ENCODE data around the gene OR4D6. TPM values are rescaled to one million over a fixed set of nuclear protein-coding genes. Genes with fewer than 3 reads are reported as not detected.

Gene OR4D6
- not detected for total RNA-seq

- DNase-seq, result no peak
- no peaks in the 10 kb centered on the region for H3K36me3 ChIP-seq
- TF ChIP-seq POLR2A (IDR thresholded peaks at IDR 0.05), result no peak
- no peak for TF ChIP-seq CTCF (IDR thresholded peaks at IDR 0.05 in 4 of 5, conservative IDR thresholded peaks at IDR 0.05 in 1 of 5)
- intact Hi-C loops (cut with DNase I; ENCODE audit: low total_unique reads) (no loop called here), in situ Hi-C loops (cut with MboI; ENCODE audit: low sequenced_read_pairs in 4 of 4) (no loop called here)
- H3K27ac ChIP-seq, result no peak within 1 kb of the TSS
- H3K27me3 ChIP-seq, result no peaks in the 10 kb centered on the region
- no peaks in the 10 kb centered on the region for H3K9me3 ChIP-seq
- H3K4me3 ChIP-seq, result no peak within 1 kb of the TSS
- no peak for ATAC-seq
- no peaks in the 10 kb centered on the region for H3K4me1 ChIP-seq
These were observed at the start of gene OR4D6 for GRCh38 chr11:59456661-59457060. OR4D6 (plus strand) TSS chr11:59456961; CDS start chr11:59456961, 0 bp downstream.

- DNase-seq (no peak), ATAC-seq (no peak)
- Histone ChIP-seq H3K4me1 (no peaks in the 10 kb centered on the region), H3K9me3 (no peaks in the 10 kb centered on the region), H3K4me3 (no peak overlapping the region), H3K27ac (no peak overlapping the region), H3K36me3 (no peaks in the 10 kb centered on the region), H3K27me3 (no peaks in the 10 kb centered on the region)
- no peak for TF ChIP-seq CTCF (IDR thresholded peaks at IDR 0.05 in 4 of 5, conservative IDR thresholded peaks at IDR 0.05 in 1 of 5)
- TF ChIP-seq POLR2A (IDR thresholded peaks at IDR 0.05), result no peak
- in situ Hi-C loops (cut with MboI; ENCODE audit: low sequenced_read_pairs in 4 of 4), result loop anchor here in 1 of 4 donors (25.0 kb wide), 1 partner anchor 101 kb away; no protein-coding TSS in a partner anchor
- intact Hi-C loops (cut with DNase I; ENCODE audit: low total_unique reads), result no loop called here
These were observed 43.1 kb upstream of the OR4D6 start for GRCh38 chr11:59413646-59414045.

- Histone ChIP-seq H3K4me3 (no peak overlapping the region), H3K4me1 (no peaks in the 10 kb centered on the region), H3K27ac (no peak overlapping the region), H3K27me3 (no peaks in the 10 kb centered on the region), H3K36me3 (no peaks in the 10 kb centered on the region), H3K9me3 (no peaks in the 10 kb centered on the region)
- in situ Hi-C loops (cut with MboI; ENCODE audit: low sequenced_read_pairs in 4 of 4), result loop anchor here in 1 of 4 donors (25.0 kb wide), 1 partner anchor 103 kb away; no protein-coding TSS in a partner anchor
- DNase-seq, result no peak
- TF ChIP-seq CTCF (IDR thresholded peaks at IDR 0.05 in 4 of 5, conservative IDR thresholded peaks at IDR 0.05 in 1 of 5), result no peak
- TF ChIP-seq POLR2A (IDR thresholded peaks at IDR 0.05), result no peak
- intact Hi-C loops (cut with DNase I; ENCODE audit: low total_unique reads), result no loop called here
- no peak for ATAC-seq
These were observed 41.6 kb upstream of the OR4D6 start for GRCh38 chr11:59415111-59415510.

- H3K9me3 ChIP-seq, result no peaks in the 10 kb centered on the region
- H3K27ac ChIP-seq, result no peak overlapping the region
- in situ Hi-C loops (cut with MboI; ENCODE audit: low sequenced_read_pairs in 4 of 4), result loop anchor here in 1 of 4 donors (25.0 kb wide), 1 partner anchor 104 kb away; no protein-coding TSS in a partner anchor
- H3K4me1 ChIP-seq, result no peaks in the 10 kb centered on the region
- intact Hi-C loops (cut with DNase I; ENCODE audit: low total_unique reads), result no loop called here
- no peaks in the 10 kb centered on the region for H3K27me3 ChIP-seq
- H3K36me3 ChIP-seq, result no peaks in the 10 kb centered on the region
- TF ChIP-seq POLR2A (IDR thresholded peaks at IDR 0.05), result no peak
- TF ChIP-seq CTCF (IDR thresholded peaks at IDR 0.05 in 4 of 5, conservative IDR thresholded peaks at IDR 0.05 in 1 of 5), result no peak
- no peak overlapping the region for H3K4me3 ChIP-seq
- ATAC-seq (no peak), DNase-seq (no peak)
These were observed 40.1 kb upstream of the OR4D6 start for GRCh38 chr11:59416613-59417012.

GRCh38 chr11:59417023-59417422 lies 39.7 kb upstream of the OR4D6 start:
- in situ Hi-C loops (cut with MboI; ENCODE audit: low sequenced_read_pairs in 4 of 4), result loop anchor here in 1 of 4 donors (25.0 kb wide), 1 partner anchor 105 kb away; no protein-coding TSS in a partner anchor
- no peak for ATAC-seq

More at GRCh38 chr11:59417023-59417422, 39.7 kb upstream of the OR4D6 start:
- TF ChIP-seq CTCF (IDR thresholded peaks at IDR 0.05 in 4 of 5, conservative IDR thresholded peaks at IDR 0.05 in 1 of 5), result no peak
- no peak for TF ChIP-seq POLR2A (IDR thresholded peaks at IDR 0.05)
- Histone ChIP-seq H3K4me3 (no peak overlapping the region), H3K27me3 (no peaks in the 10 kb centered on the region), H3K4me1 (no peaks in the 10 kb centered on the region), H3K36me3 (no peaks in the 10 kb centered on the region), H3K27ac (no peak overlapping the region), H3K9me3 (no peaks in the 10 kb centered on the region)
- DNase-seq, result no peak
- intact Hi-C loops (cut with DNase I; ENCODE audit: low total_unique reads), result no loop called here
